K562 (cell line): ENCODE measurements around the gene LSM4. TPM values are rescaled to one million over a fixed set of nuclear protein-coding genes. Genes with fewer than 3 reads are reported as not detected.

Source experiments
- ARID2 ChIP-seq: fragments of 450-650 bp; IDR thresholded peaks from 2 replicates; pipeline ENCODE4 v1.6.1; 2017; ENCODE audit warnings: antibody characterized with exemption, mild to moderate bottlenecking
- CBX8 ChIP-seq: fragments of 200-600 bp; sonication (generic); IDR thresholded peaks from 2 replicates; pipeline ENCODE4 v1.6.1; 2012; ENCODE audit warnings: borderline replicate concordance, mixed run types, low read depth, mild to moderate bottlenecking, moderate library complexity, mixed read lengths, low read length, control low read depth, inconsistent platforms; ENCODE audit not compliant: poor library complexity, severe bottlenecking; ENCODE audit errors: extremely low read depth
- DNMT1 ChIP-seq: fragments of 450-650 bp; IDR thresholded peaks from 2 replicates; pipeline ENCODE4 v1.6.1; 2016; ENCODE audit warnings: antibody characterized with exemption, mild to moderate bottlenecking
- HMBOX1 ChIP-seq: sonication (generic); IDR thresholded peaks from 2 replicates; pipeline ENCODE4 v1.6.1; 2016
- KAT7 ChIP-seq: sonication (generic); formaldehyde crosslinking; IDR thresholded peaks from 2 replicates; pipeline ENCODE4 v1.8.0; 2022; ENCODE audit warnings: missing genetic modification reagents, mild to moderate bottlenecking, borderline replicate concordance
- MEF2A ChIP-seq: IDR thresholded peaks from 2 replicates; pipeline ENCODE4 v1.6.1; 2011; ENCODE audit warnings: low read depth, mild to moderate bottlenecking, low read length, moderate library complexity; ENCODE audit not compliant: control insufficient read depth
- MLLT1 ChIP-seq, 2 experiments: fragments of 450-650 bp; IDR thresholded peaks; 2 replicates each; pipeline ENCODE4 v1.6.1; 2016
- MYC ChIP-seq, 2 experiments: fragments of 250-450 bp in 1 of 2; sonication (Bioruptor Pico) in 1 of 2; IDR thresholded peaks; 2 replicates each; pipeline versions ENCODE4 v1.5.1 to v1.6.1; 2012 to 2021; ENCODE audit warnings: low read depth in 2 of 2, borderline replicate concordance in 1 of 2, improper control_type of control experiment in 1 of 2, low read length in 1 of 2, mild to moderate bottlenecking in 1 of 2, moderate library complexity in 1 of 2
- PKNOX1 ChIP-seq: fragments of 450-650 bp; IDR thresholded peaks from 2 replicates; pipeline ENCODE4 v1.6.1; 2016
- SMARCE1 ChIP-seq: fragments of 450-650 bp; IDR thresholded peaks from 2 replicates; pipeline ENCODE4 v1.7.1; 2016; ENCODE audit warnings: mild to moderate bottlenecking
- SUPT5H ChIP-seq: fragments of 450-650 bp; IDR thresholded peaks from 2 replicates; pipeline ENCODE4 v1.6.1; 2016
- polyA plus RNA-seq, 8 experiments: library from polyadenylated mRNA; depleted of rRNA in 4 of 8; stranded (reverse) in 5 of 8; unstranded in 3 of 8; fragments of >200 nt; fragmentation: Nextera tagmentation in 2 of 8; fragmentation: Illumina TruSeq in 1 of 8; extraction: Ambion mirVana in 2 of 8; extraction: Trizol in 1 of 8; gene quantifications; 2 replicates each; pipeline versions ENCODE4 v1.2.1 to v1.2.3, GENCODE V29; 2011 to 2014; ENCODE audit warnings: inconsistent platforms in 1 of 8, missing spikeins in 1 of 8
- total RNA-seq, 7 experiments: library from RNA; depleted of rRNA in 6 of 7; stranded (reverse); fragments of >200 nt in 6 of 7; fragmentation: Illumina TruSeq in 2 of 7; extraction: Trizol in 2 of 7; gene quantifications; 2 replicates each; pipeline versions ENCODE4 v1.2.1 to v1.2.3, GENCODE V29; 2011 to 2021; ENCODE audit warnings: low replicate concordance in 1 of 7

The LSM4 gene
- total and polyA plus RNA-seq, 9 of the 15 experiments (the other 6 are each of a cell fraction or from before 2014, with no cell fraction given), result 11.9 to 763 (median 202) TPM

- TF ChIP-seq PKNOX1 (0 out of 2 replicates have a peak, but pooled peaks have one; percentile 19), KAT7 (CRISPR knock-in tag) (0 out of 2 replicates have a peak, but pooled peaks have one; percentile 29), SUPT5H (no peak), SMARCE1 (peak; percentile 16; the same call in 1 of the 2 replicates), DNMT1 (no peak), MYC (IDR thresholded peaks at IDR 0.05; ENCODE audit: low read depth, low read length) (no peak), MYC (CRISPR knock-in tag; IDR thresholded peaks at IDR 0.05; ENCODE audit: borderline replicate concordance, low read depth) (no peak), ARID2 (no peak), HMBOX1 (peak; percentile 56; the same call in 1 of the 2 replicates), CBX8 (no peak), MEF2A (no peak), MLLT1 (IDR thresholded peaks at IDR 0.05) (no peak)
Observed at GRCh38 chr19:18321734-18322102, 1.2 kb downstream of the LSM4 start (continued).
